ENCODE data around the gene GAST. TPM values are rescaled to one million over a fixed set of nuclear protein-coding genes. Genes with fewer than 3 reads are reported as not detected.

Gene GAST
- total RNA-seq, 1 donor from 2014 or later = not detected

- no peaks in the 10 kb centered on the region for H3K9me3 Mint-ChIP-seq (ENCODE audit: unreplicated experiment)
- no peak for TF ChIP-seq EZH2 (IDR thresholded peaks at IDR 0.05; ENCODE audit: insufficient read depth, low read length)
- TF ChIP-seq, protein P1, sequence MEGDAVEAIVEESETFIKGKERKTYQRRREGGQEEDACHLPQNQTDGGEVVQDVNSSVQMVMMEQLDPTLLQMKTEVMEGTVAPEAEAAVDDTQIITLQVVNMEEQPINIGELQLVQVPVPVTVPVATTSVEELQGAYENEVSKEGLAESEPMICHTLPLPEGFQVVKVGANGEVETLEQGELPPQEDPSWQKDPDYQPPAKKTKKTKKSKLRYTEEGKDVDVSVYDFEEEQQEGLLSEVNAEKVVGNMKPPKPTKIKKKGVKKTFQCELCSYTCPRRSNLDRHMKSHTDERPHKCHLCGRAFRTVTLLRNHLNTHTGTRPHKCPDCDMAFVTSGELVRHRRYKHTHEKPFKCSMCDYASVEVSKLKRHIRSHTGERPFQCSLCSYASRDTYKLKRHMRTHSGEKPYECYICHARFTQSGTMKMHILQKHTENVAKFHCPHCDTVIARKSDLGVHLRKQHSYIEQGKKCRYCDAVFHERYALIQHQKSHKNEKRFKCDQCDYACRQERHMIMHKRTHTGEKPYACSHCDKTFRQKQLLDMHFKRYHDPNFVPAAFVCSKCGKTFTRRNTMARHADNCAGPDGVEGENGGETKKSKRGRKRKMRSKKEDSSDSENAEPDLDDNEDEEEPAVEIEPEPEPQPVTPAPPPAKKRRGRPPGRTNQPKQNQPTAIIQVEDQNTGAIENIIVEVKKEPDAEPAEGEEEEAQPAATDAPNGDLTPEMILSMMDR (IDR thresholded peaks at IDR 0.05; ENCODE audit: insufficient read depth, low read depth, low read length) = no peak
- FAIRE-seq (no peak), DNase-seq (ENCODE audit: low read depth) (no peak)
- Histone ChIP-seq H3K4me3 (ENCODE audit: insufficient read depth, low read depth, low read length) (no peak overlapping the region), H3K27me3 (ENCODE audit: insufficient read depth, low read length) (no peaks in the 10 kb centered on the region), H3K36me3 (ENCODE audit: insufficient read depth, low read length) (no peaks in the 10 kb centered on the region), H3K4me1 (ENCODE audit: insufficient read depth, low read length) (no peaks in the 10 kb centered on the region), H3K9ac (ENCODE audit: low read length) (no peak overlapping the region), H3K4me2 (ENCODE audit: low read length) (no peak overlapping the region), H2AFZ (ENCODE audit: low read depth, low read length) (no peak overlapping the region), H3K9me3 (ENCODE audit: insufficient read depth, low read depth, low read length) (no peaks in the 10 kb centered on the region), H3K27ac (ENCODE audit: low read depth, low read length) (no peak overlapping the region), H3K79me2 (ENCODE audit: insufficient read depth, low read length) (no peaks in the 10 kb centered on the region), H4K20me1 (ENCODE audit: insufficient read depth, low read length) (no peaks in the 10 kb centered on the region)
- H3K27me3 Mint-ChIP-seq (ENCODE audit: low read depth, unreplicated experiment) = peaks cover 3% of the 10 kb centered on the region
- no peaks in the 10 kb centered on the region for H3K36me3 Mint-ChIP-seq (ENCODE audit: low read depth, unreplicated experiment)
- no peaks in the 10 kb centered on the region for H3K4me1 Mint-ChIP-seq (ENCODE audit: low read depth, unreplicated experiment)
- no peak overlapping the region for H3K27ac Mint-ChIP-seq (ENCODE audit: unreplicated experiment)
- H3K4me3 Mint-ChIP-seq (ENCODE audit: unreplicated experiment) = no peak overlapping the region
These were observed 5.5 kb downstream of the GAST start for GRCh38 chr17:41717408-41718286.

DNA sequence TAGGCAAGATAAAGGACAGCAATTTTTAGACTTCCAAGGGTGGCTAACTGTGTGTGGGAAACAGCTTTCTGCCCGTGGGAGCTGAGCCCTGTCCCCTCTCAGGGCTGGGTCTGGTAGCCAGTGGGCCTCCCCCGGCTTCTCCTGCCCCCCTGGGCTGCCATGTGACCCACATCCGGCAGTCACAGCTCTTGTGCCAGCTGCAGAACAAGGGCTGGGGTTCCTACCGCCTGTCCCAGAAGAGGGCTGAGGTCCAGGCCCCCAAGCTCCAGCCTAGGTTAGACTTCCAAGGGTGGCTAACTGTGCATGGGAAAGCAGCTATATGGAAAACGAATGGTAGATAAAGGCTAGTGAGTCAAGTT, 6.1 kb downstream of the GAST start:
- Mint-ChIP-seq H3K27ac (ENCODE audit: unreplicated experiment) (no peak overlapping the region), H3K9me3 (ENCODE audit: unreplicated experiment) (no peaks in the 10 kb centered on the region), H3K36me3 (ENCODE audit: low read depth, unreplicated experiment) (no peaks in the 10 kb centered on the region), H3K4me1 (ENCODE audit: low read depth, unreplicated experiment) (no peaks in the 10 kb centered on the region), H3K27me3 (ENCODE audit: low read depth, unreplicated experiment) (peaks cover 3% of the 10 kb centered on the region), H3K4me3 (ENCODE audit: unreplicated experiment) (no peak overlapping the region)
- Histone ChIP-seq H3K27me3 (ENCODE audit: insufficient read depth, low read length) (no peaks in the 10 kb centered on the region), H2AFZ (ENCODE audit: low read depth, low read length) (no peak overlapping the region), H3K27ac (ENCODE audit: low read depth, low read length) (no peak overlapping the region), H3K4me2 (ENCODE audit: low read length) (no peak overlapping the region), H3K4me3 (ENCODE audit: insufficient read depth, low read depth, low read length) (no peak overlapping the region), H4K20me1 (ENCODE audit: insufficient read depth, low read length) (no peaks in the 10 kb centered on the region), H3K9me3 (ENCODE audit: insufficient read depth, low read depth, low read length) (no peaks in the 10 kb centered on the region), H3K9ac (ENCODE audit: low read length) (no peak overlapping the region), H3K36me3 (ENCODE audit: insufficient read depth, low read length) (no peaks in the 10 kb centered on the region), H3K79me2 (ENCODE audit: insufficient read depth, low read length) (no peaks in the 10 kb centered on the region), H3K4me1 (ENCODE audit: insufficient read depth, low read length) (no peaks in the 10 kb centered on the region)
- TF ChIP-seq EZH2 (IDR thresholded peaks at IDR 0.05; ENCODE audit: insufficient read depth, low read length) = no peak
- TF ChIP-seq, protein P1 (IDR thresholded peaks at IDR 0.05; ENCODE audit: insufficient read depth, low read depth, low read length) = no peak
- DNase-seq (ENCODE audit: low read depth) (no peak), FAIRE-seq (no peak)

DNA sequence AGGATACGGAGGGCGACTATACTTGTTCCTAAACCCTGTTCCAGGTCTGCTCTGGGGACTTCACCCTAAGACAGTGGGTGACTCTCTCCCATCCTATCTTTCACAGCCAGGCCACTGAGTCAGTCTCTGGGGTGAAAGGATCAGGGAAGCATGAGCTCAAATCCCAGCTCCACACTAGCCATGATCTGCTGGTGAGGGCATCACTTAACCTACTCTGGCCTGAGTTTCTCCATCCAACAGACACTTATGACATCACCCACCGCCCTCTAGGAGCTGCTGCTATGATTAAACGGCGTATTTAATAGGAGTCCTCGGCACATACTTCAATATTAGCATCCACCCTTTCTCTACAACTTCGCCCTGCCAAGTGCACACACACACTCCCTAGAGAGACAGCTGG, 10.1 kb downstream of the GAST start:
- Mint-ChIP-seq H3K27me3 (ENCODE audit: low read depth, unreplicated experiment) (peaks cover 13% of the 10 kb centered on the region), H3K9me3 (ENCODE audit: unreplicated experiment) (no peaks in the 10 kb centered on the region)
- H3K9me3 ChIP-seq (ENCODE audit: insufficient read depth, low read depth, low read length) = no peaks in the 10 kb centered on the region

More for the DNA sequence above, 10.1 kb downstream of the GAST start:
- Histone ChIP-seq H3K4me1 (ENCODE audit: insufficient read depth, low read length) (no peaks in the 10 kb centered on the region), H3K27ac (ENCODE audit: low read depth, low read length) (no peak overlapping the region), H3K36me3 (ENCODE audit: insufficient read depth, low read length) (no peaks in the 10 kb centered on the region), H3K4me3 (ENCODE audit: insufficient read depth, low read depth, low read length) (no peak overlapping the region), H3K27me3 (ENCODE audit: insufficient read depth, low read length) (no peaks in the 10 kb centered on the region), H3K9ac (ENCODE audit: low read length) (no peak overlapping the region), H3K4me2 (ENCODE audit: low read length) (no peak overlapping the region), H4K20me1 (ENCODE audit: insufficient read depth, low read length) (no peaks in the 10 kb centered on the region), H2AFZ (ENCODE audit: low read depth, low read length) (no peak overlapping the region), H3K79me2 (ENCODE audit: insufficient read depth, low read length) (no peaks in the 10 kb centered on the region)
- no peak for FAIRE-seq
- Mint-ChIP-seq H3K27ac (ENCODE audit: unreplicated experiment) (no peak overlapping the region), H3K4me1 (ENCODE audit: low read depth, unreplicated experiment) (no peaks in the 10 kb centered on the region), H3K36me3 (ENCODE audit: low read depth, unreplicated experiment) (no peaks in the 10 kb centered on the region), H3K4me3 (ENCODE audit: unreplicated experiment) (no peak overlapping the region)
- no peak for TF ChIP-seq EZH2 (IDR thresholded peaks at IDR 0.05; ENCODE audit: insufficient read depth, low read length)
- TF ChIP-seq, protein P1 (IDR thresholded peaks at IDR 0.05; ENCODE audit: insufficient read depth, low read depth, low read length) = no peak
- no peak for DNase-seq (ENCODE audit: low read depth)

All from astrocyte (in vitro differentiated cells and primary cell).